Ammon's horn (tissue), 1 donor: ENCODE measurements around the gene REM2.
"Not testable (repeated sequence)": the region's sequence is repeated elsewhere in the genome, so short reads cannot be mapped to it uniquely, and the experiment has no call there.

ENCODE experiments used
- DNase-seq: peaks from one replicate; pipeline ENCODE4 v3.0.0-alpha.2; 2016; ENCODE audit warnings: low spot score

REM2 gene

GRCh38 chr14:22848351-22849164 is 34.5 kb upstream of the REM2 start:
- DNase-seq: peak; percentile 28

DNA sequence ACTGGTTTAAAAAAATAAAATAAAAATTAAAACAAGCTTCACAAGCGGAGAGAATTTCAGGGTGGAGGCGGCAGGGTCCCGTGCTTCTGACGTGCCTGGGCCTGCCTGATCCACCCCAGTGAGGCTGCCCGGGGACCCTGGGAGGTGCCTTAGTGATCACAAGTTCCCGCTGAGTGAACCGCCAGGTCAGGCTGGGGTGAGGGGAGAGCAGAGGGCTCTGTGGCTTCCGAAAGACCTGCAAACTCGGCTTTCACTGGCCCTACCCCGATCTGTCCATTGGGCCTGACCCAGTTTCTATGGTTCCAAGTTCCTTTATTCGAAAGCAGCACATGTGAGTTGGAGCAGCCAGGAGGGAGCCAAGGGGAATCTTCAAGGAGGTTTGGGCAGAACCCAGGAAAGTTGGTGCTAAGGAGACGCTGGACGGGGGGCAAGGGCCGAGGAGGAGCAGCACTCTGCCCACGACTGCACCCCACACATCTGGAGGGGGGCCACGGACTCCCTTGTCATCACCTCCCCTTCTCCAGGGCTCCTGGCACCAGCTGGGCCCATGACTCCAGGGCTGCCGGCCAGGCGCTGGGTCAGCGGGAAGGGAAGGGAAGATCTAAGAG is 33.7 kb upstream of the REM2 start:
- peak; percentile 39 for DNase-seq

GRCh38 chr14:22850944-22851764 is 31.9 kb upstream of the REM2 start:
- DNase-seq: peak; percentile 82

- DNase-seq: not testable (repeated sequence)
These were observed 30.8 kb upstream of the REM2 start for GRCh38 chr14:22852178-22852577.

DNA sequence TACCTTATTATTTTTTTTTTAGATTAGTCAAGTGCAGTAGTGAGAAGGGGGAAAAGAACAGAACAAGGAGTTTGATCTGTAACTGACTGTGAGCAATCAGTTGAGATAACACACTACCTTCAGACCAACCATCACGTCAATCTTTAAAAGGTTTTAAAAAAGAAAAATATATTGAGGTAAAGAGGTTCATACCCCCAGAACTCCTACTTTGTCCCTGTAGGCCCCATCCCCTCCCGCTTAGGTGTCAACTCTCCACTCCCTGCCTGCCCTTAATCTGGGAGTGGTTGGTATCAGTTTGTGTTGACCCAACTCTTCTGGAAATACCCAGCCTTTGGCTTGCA is 30.5 kb upstream of the REM2 start:
- no peak for DNase-seq

DNA sequence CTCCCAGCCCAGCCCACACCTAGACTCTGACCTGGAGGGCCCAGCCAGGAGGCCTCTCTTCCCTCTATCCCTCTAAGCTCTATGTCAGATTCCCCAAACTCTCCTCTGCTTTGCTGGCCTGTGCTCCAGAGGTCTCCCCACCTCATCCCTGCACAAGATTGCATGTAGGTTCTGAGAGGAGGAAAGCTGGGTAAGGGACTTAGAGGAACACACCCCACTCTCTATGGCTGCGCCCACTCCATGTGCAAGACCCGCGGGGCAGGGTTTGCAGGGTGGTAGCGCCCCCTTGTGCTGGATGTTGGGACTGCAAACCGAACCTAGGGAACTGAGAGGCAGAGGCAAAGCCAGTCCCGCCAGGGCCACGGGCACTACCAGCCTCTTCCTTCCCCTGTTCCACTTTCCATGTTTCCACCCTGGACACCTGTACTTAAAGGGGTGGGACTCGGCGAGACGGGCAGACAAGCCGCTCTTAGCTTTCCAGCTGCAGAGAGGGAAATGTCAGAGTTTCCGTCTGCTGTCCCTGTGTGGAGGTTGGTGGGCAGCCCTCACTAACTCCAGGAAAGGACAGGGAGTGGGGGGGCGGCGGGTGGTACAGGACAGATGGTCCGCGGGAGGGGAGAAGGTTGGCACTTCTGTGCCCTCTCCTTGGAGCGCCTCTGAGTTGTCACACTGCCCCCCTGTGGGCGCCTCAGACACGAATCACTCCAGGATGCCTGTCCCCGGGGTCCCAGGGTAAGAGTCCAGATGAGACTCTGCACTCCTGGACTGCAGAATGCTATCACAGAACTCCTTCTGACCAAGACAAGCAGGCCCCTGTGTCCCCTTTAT is 29.9 kb upstream of the REM2 start:
- peak; percentile 88 for DNase-seq

GRCh38 chr14:22854296-22854695 is 28.7 kb upstream of the REM2 start:
- not testable (repeated sequence) for DNase-seq

DNA sequence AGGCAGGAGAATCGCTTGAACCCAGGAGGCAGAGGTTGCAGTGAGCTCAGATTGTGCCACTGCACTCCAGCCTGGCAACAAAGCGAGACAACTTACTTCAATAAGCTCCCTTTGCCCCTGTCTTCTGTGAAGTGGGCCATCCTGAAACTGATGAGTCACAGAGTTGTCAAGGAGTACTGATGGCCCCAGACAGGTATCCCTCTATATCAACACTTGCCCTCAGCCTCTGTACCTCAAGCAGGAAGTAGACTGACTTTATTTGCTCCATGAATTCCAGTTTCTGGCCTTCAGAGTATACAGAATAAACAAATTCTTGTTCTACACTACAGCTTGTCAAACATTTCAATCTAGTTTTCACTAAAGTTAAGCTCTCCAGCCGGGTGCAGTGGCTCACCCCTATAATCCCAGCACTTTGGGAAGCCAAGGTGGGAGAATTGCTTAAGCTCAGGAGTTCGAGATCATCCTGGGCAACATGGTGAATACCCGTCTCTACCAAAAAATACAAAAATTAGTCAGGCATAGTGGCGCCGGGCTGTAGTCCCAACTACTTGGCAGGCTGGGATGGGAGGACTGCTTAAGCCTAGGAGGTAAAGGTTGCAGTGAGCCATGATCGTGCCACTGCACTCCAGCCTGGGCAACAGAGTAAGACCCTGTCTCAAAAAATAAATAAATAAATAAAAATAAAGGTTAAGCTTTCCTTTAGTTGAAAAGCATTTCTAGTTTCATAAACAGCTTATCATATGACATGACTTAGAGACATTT is 27.9 kb upstream of the REM2 start:
- DNase-seq: no peak

DNA sequence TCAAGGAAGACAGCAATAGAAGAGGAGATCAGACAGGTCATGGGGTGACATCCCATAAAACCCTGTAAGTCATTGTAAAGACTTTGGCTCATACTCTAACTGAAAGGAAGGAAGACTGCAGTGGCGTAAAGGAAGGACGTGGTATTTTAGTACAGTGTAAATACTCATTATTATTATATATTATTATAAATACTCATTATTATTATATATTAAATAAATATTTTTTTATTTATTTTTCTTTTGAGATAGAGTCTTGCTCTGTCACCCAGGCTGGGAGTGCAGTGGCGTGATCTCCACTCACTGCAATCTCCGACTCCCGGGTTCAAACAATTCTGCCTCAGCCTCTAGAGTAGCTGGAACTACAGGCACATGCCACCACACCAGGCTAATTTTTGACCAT is 26.6 kb upstream of the REM2 start:
- DNase-seq: no peak

- not testable (repeated sequence) for DNase-seq
These were observed 22.6 kb upstream of the REM2 start for GRCh38 chr14:22860377-22860776.

DNA sequence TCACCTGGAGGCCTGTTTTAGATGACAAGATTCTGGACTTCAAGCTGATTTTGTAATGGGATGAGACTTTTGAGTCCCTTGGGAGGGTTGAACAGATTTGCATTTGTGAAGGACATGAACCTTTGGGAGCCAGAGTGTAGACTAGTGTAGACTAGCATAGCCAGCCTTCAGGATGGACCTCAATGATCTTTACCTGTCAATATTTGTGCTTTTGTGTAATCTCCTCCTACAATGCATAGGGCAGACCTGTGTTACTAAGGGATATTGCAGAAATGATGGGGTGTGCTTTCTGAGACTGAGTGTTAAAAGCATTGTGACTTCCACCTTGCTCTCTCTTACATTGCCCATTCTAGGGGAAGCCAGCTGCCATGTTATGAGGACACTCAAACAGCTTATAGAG is 21.4 kb upstream of the REM2 start:
- no peak for DNase-seq

DNA sequence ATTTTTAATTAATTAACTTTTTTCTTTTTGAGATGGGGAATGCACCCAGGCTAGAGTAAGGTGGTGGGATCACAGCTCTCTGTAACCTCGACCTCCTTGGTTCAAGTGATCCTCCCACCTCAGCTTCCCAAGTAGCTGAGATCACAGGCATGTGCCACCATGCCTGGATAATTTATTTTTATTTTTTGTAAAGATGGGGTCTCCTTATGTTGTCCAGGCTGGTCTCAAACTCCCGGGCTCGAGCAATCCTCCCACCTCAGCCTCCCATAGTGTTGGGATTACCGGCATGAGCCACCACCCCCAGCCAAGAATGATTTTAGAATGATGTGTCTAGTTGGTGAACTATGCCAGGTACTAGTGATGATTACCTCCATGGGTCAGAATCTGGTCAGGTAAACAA is 18.0 kb upstream of the REM2 start:
- DNase-seq: no peak

DNA sequence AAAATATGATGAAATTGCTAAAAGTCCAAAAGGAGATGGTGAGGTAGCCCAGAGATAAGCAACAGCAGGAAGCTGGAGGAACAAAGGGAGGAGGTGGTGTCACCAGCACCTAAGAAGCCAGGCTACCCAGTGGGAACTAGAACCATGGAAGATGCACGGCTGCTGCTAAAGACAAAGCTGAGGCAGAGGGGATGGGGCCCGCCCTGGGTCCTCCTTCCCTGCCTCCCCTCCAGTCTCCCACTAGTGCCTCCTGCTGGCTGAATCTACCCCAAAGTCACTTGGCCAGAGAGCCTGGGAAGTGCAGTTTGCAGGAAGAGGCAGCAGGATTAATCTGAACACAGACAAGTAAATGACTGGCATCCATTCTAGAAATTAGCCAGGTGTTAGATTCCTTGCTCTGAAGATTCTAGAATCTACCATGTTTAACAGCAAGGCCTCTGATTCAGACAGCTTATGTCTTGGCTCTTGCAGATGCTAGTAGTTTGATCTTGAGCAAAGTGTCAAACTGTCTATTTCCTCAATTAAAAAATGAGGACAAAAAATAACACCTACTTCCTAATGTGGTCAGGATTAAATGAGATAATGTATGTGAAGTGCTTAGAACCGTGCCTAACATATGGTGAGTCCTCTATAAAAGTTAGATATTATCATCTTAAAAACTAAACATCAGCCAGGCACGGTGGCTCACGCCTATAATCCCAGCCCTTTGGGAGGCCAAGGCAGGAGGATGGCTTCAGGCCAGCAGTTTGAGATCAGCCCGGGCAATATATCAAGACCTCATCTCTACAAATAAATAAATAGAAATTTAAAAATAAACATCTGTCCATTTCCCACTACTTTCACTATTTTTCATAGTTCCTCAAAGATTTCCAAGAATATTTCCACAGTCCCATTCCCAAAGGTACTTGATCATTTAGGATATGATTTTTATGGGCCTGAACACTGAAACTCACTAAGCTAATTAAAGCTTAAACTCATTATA is 17.3 kb upstream of the REM2 start:
- DNase-seq: no peak

GRCh38 chr14:22866874-22867273 is 16.1 kb upstream of the REM2 start:
- no peak for DNase-seq

- no peak for DNase-seq
These were observed 12.2 kb upstream of the REM2 start for GRCh38 chr14:22870811-22871223.

GRCh38 chr14:22871224-22872032 is 11.6 kb upstream of the REM2 start, which contains the start of gene LRP10:
TSS of gene LRP10 (plus strand) at chr14:22871740. CDS start at chr14:22872304, 564 bp downstream.
- DNase-seq: peak; percentile 95

DNA sequence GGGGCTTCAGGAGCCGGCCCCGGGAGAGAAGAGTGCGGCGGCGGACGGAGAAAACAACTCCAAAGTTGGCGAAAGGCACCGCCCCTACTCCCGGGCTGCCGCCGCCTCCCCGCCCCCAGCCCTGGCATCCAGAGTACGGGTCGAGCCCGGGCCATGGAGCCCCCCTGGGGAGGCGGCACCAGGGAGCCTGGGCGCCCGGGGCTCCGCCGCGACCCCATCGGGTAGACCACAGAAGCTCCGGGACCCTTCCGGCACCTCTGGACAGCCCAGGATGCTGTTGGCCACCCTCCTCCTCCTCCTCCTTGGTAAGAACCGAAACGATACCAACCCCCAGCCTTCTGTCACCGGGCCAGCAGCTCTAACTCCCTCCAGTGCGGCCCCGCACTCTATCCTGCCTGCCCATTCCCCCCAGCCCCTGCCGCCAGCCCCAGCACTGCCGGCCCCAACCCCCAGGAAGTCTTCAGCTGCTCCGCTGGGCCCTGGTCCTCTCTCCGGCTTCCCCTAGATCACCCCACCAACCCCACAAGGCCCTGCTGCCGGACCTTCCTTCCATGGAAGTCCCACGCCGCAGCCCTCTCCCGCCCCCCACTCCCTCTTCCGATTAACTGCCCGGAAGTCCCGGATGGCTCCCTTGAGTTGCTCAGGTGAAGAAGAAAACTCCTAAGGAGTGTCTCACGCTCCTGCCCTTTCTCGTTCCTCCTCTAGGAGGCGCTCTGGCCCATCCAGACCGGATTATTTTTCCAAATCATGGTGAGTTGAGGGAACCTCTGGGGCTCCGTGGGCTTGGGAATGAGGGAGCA is 10.8 kb upstream of the REM2 start:
- peak; percentile 83 for DNase-seq

- DNase-seq: no peak
These were observed 10.0 kb upstream of the REM2 start for GRCh38 chr14:22872833-22873520.
